ENCODE measurements around the gene DPEP1. TPM values are rescaled to one million over a fixed set of nuclear protein-coding genes. Genes with fewer than 3 reads are reported as not detected.

DPEP1 gene
- total and polyA plus RNA-seq, 3 experiments from 2014 or later: not detected

DNA sequence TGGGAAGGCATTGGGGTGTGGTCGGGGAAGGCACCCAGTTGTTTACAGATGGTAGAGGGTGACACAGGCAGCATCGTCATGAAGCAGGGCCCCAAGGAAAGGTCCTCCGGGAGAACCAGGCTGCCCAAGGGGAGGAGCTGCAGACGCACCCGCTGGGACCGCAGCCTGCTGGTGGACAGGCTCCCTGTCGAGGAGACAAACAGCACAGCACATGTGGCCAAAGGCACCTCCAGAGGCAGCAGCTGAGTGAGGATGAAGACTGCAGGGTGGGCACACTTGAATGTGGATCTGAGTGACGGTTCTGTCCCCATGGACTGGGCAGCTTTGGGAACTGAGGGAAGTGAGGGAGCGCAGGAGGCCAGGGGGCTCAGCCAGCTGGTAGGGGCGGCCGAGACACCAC is 31.7 kb downstream of the DPEP1 start:
- Histone ChIP-seq H3K27ac (ENCODE audit: low read depth, low read length) (no peak overlapping the region), H3K27me3 (ENCODE audit: insufficient read depth, low read length, poor library complexity, severe bottlenecking) (no peaks in the 10 kb centered on the region), H3K4me1 (ENCODE audit: insufficient read depth, low read length) (peaks cover 8% of the 10 kb centered on the region), H3K4me3 (ENCODE audit: low read length) (no peak overlapping the region), H3K36me3 (ENCODE audit: insufficient read depth, low read length) (peaks cover 19% of the 10 kb centered on the region), H3K9me3 (ENCODE audit: low read length) (no peaks in the 10 kb centered on the region)
- Mint-ChIP-seq H3K27me3 (peaks cover 0 to 2% of the 10 kb centered on the region in 2 donors), H3K36me3 (peaks cover 0 to 52% (median 3%) of the 10 kb centered on the region in 3 donors), H3K9me3 (no peaks in the 10 kb centered on the region), H3K4me1 (peaks cover 5 to 13% (median 11%) of the 10 kb centered on the region in 3 donors), H3K27ac (no peak overlapping the region), H3K4me3 (no peak overlapping the region)
- ChIA-PET POLR2A (no interaction called here), CTCF (no interaction called here)
- DNase-seq: no peak

GRCh38 chr16:89646270-89646669 is 32.8 kb downstream of the DPEP1 start:
- H3K9me3 ChIP-seq (ENCODE audit: low read length): no peaks in the 10 kb centered on the region
- no peaks in the 10 kb centered on the region for H3K27me3 ChIP-seq (ENCODE audit: insufficient read depth, low read length, poor library complexity, severe bottlenecking)
- Mint-ChIP-seq H3K27ac (no peak overlapping the region), H3K4me1 (peaks cover 0 to 4% (median 2%) of the 10 kb centered on the region in 3 donors), H3K4me3 (no peak overlapping the region), H3K27me3 (peaks cover 0 to 2% of the 10 kb centered on the region in 2 donors), H3K36me3 (peaks cover 0 to 63% (median 4%) of the 10 kb centered on the region in 3 donors), H3K9me3 (no peaks in the 10 kb centered on the region)
- no peak overlapping the region for H3K4me3 ChIP-seq (ENCODE audit: low read length)
- no peak overlapping the region for H3K27ac ChIP-seq (ENCODE audit: low read depth, low read length)
- no peak for DNase-seq
- H3K4me1 ChIP-seq (ENCODE audit: insufficient read depth, low read length): peaks cover under 1% of the 10 kb centered on the region
- H3K36me3 ChIP-seq (ENCODE audit: insufficient read depth, low read length): peaks cover 19% of the 10 kb centered on the region
- POLR2A ChIA-PET: no interaction called here
- CTCF ChIA-PET: no interaction called here

- ChIA-PET POLR2A (no interaction called here), CTCF (no interaction called here)
- peak overlapping the region in 1 of 8 donors; percentile 42 for H3K27ac Mint-ChIP-seq
- H3K4me3 Mint-ChIP-seq: no peak overlapping the region
- peaks cover 0 to 69% (median 4%) of the 10 kb centered on the region in 3 donors for H3K36me3 Mint-ChIP-seq
- no peak for DNase-seq
- Histone ChIP-seq H3K9me3 (ENCODE audit: low read length) (no peaks in the 10 kb centered on the region), H3K27me3 (ENCODE audit: insufficient read depth, low read length, poor library complexity, severe bottlenecking) (no peaks in the 10 kb centered on the region), H3K27ac (ENCODE audit: low read depth, low read length) (no peak overlapping the region), H3K4me1 (ENCODE audit: insufficient read depth, low read length) (no peaks in the 10 kb centered on the region), H3K36me3 (ENCODE audit: insufficient read depth, low read length) (peaks cover 19% of the 10 kb centered on the region), H3K4me3 (ENCODE audit: low read length) (no peak overlapping the region)
- peaks cover 0 to 1% (median 0%) of the 10 kb centered on the region in 3 donors for H3K4me1 Mint-ChIP-seq
- H3K27me3 Mint-ChIP-seq: peaks cover 0 to 2% of the 10 kb centered on the region in 2 donors
- H3K9me3 Mint-ChIP-seq: no peaks in the 10 kb centered on the region
These were observed 33.5 kb downstream of the DPEP1 start for GRCh38 chr16:89646906-89647305.

- Histone ChIP-seq H3K4me3 (ENCODE audit: low read length) (no peak overlapping the region), H3K36me3 (ENCODE audit: insufficient read depth, low read length) (peaks cover 9% of the 10 kb centered on the region), H3K4me1 (ENCODE audit: insufficient read depth, low read length) (peaks cover 8% of the 10 kb centered on the region), H3K27ac (ENCODE audit: low read depth, low read length) (no peak overlapping the region), H3K9me3 (ENCODE audit: low read length) (no peaks in the 10 kb centered on the region), H3K27me3 (ENCODE audit: insufficient read depth, low read length, poor library complexity, severe bottlenecking) (no peaks in the 10 kb centered on the region)
- H3K27me3 Mint-ChIP-seq: peaks cover 0 to 2% of the 10 kb centered on the region in 2 donors
- peak overlapping the region in 1 of 7 donors; percentile 20 for H3K4me3 Mint-ChIP-seq
- H3K4me1 Mint-ChIP-seq: peaks cover 18 to 29% (median 27%) of the 10 kb centered on the region in 3 donors
- H3K36me3 Mint-ChIP-seq: peaks cover 0 to 54% (median 2%) of the 10 kb centered on the region in 3 donors
- H3K9me3 Mint-ChIP-seq: no peaks in the 10 kb centered on the region
- peak overlapping the region in 1 of 8 donors; percentile 21 for H3K27ac Mint-ChIP-seq
- ChIA-PET CTCF (no interaction called here), POLR2A (no interaction called here)
- DNase-seq: no peak
These were observed 38.1 kb downstream of the DPEP1 start for GRCh38 chr16:89651584-89651983.

- Histone ChIP-seq H3K4me1 (ENCODE audit: insufficient read depth, low read length) (peaks cover 20% of the 10 kb centered on the region), H3K4me3 (ENCODE audit: low read length) (no peak overlapping the region), H3K36me3 (ENCODE audit: insufficient read depth, low read length) (peaks cover 4% of the 10 kb centered on the region), H3K27ac (ENCODE audit: low read depth, low read length) (peak overlapping the region; percentile 33), H3K27me3 (ENCODE audit: insufficient read depth, low read length, poor library complexity, severe bottlenecking) (no peaks in the 10 kb centered on the region), H3K9me3 (ENCODE audit: low read length) (no peaks in the 10 kb centered on the region)
- CTCF ChIA-PET: interaction anchor here (0.7 kb wide), 1 partner anchor 169 kb away, joined by 3 read pairs; no protein-coding TSS in a partner anchor
- Mint-ChIP-seq H3K9me3 (no peaks in the 10 kb centered on the region), H3K36me3 (peaks cover 0 to 42% (median 2%) of the 10 kb centered on the region in 3 donors), H3K4me1 (peaks cover 29 to 40% (median 36%) of the 10 kb centered on the region in 3 donors), H3K4me3 (peak overlapping the region in 2 of 7 donors; percentile 53 to 66), H3K27me3 (peaks cover 0 to 2% of the 10 kb centered on the region in 2 donors), H3K27ac (peak overlapping the region in 5 of 8 donors; percentile 8 to 87 (median 63))
- peak in 1 of 5 donors; percentile 36 for DNase-seq
- POLR2A ChIA-PET: no interaction called here
These were observed 40.3 kb downstream of the DPEP1 start for GRCh38 chr16:89653656-89654295.

DNA sequence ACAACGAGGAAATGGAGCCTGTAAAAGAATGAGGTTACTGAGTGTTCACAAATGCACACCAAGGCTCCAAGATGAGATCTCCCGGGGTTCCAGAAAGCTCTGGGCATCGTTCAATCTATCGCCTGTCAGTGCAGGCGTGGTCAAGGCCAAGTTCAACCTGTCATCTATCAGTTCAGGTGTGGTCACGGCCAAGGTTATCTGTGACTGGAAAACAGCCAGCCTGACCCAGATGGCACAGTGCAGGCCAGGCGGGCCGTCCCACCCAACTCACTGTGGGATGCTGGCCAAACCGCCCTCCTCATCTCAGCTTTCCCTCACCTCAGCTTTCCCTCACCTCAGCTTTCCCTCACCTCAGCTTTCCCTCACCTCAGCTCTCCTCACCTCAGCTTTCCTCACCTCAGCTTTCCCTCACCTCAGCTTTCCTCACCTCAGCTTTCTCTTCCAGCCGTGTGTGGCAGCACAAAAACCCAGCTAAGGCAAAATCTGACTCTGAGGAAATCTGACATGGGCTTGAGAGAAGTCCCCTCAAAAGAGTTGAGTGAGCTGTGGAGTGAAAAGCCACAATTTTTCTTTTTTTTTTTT is 41.7 kb downstream of the DPEP1 start:
- Mint-ChIP-seq H3K27me3 (no peaks in the 10 kb centered on the region), H3K27ac (peak overlapping the region in 6 of 8 donors; percentile 32 to 82 (median 68)), H3K4me3 (peak overlapping the region; percentile 75 to 92 (median 83)), H3K9me3 (peaks cover 0 to under 1% (median 0%) of the 10 kb centered on the region in 5 donors), H3K36me3 (peaks cover 0 to 32% (median 1%) of the 10 kb centered on the region in 3 donors), H3K4me1 (peaks cover 30 to 43% (median 38%) of the 10 kb centered on the region in 3 donors)
- POLR2A ChIA-PET: no interaction called here
- CTCF ChIA-PET: no interaction called here
- no peaks in the 10 kb centered on the region for H3K27me3 ChIP-seq (ENCODE audit: insufficient read depth, low read length, poor library complexity, severe bottlenecking)
- peaks cover 21% of the 10 kb centered on the region for H3K4me1 ChIP-seq (ENCODE audit: insufficient read depth, low read length)
- H3K4me3 ChIP-seq (ENCODE audit: low read length): no peak overlapping the region
- H3K9me3 ChIP-seq (ENCODE audit: low read length): no peaks in the 10 kb centered on the region
- H3K27ac ChIP-seq (ENCODE audit: low read depth, low read length): no peak overlapping the region
- peaks cover 4% of the 10 kb centered on the region for H3K36me3 ChIP-seq (ENCODE audit: insufficient read depth, low read length)
- peak in 1 of 5 donors; percentile 14 for DNase-seq

- peak in 1 of 5 donors; percentile 56 for DNase-seq
- Histone ChIP-seq H3K9me3 (ENCODE audit: low read length) (no peaks in the 10 kb centered on the region), H3K4me3 (ENCODE audit: low read length) (peak overlapping the region; percentile 92), H3K27ac (ENCODE audit: low read depth, low read length) (peak overlapping the region; percentile 89), H3K27me3 (ENCODE audit: insufficient read depth, low read length, poor library complexity, severe bottlenecking) (no peaks in the 10 kb centered on the region), H3K4me1 (ENCODE audit: insufficient read depth, low read length) (peaks cover 21% of the 10 kb centered on the region), H3K36me3 (ENCODE audit: insufficient read depth, low read length) (peaks cover 4% of the 10 kb centered on the region)
- POLR2A ChIA-PET: no interaction called here
- Mint-ChIP-seq H3K9me3 (peaks cover 0 to 2% (median 0%) of the 10 kb centered on the region in 5 donors), H3K36me3 (peaks cover 0 to 28% (median 4%) of the 10 kb centered on the region in 3 donors), H3K27me3 (no peaks in the 10 kb centered on the region), H3K27ac (peak overlapping the region; percentile 68 to 95 (median 83)), H3K4me3 (peak overlapping the region; percentile 75 to 92 (median 83)), H3K4me1 (peaks cover 30 to 47% (median 45%) of the 10 kb centered on the region in 3 donors)
- CTCF ChIA-PET: interaction anchor here (1.4 to 3.6 kb wide), 2 partner anchors 44 to 81 kb away, joined by 3 to 15 read pairs; no protein-coding TSS in a partner anchor
These were observed 43.1 kb downstream of the DPEP1 start for GRCh38 chr16:89656435-89657121.
